ENCODE results near the gene PTPRA. TPM values are rescaled to one million over a fixed set of nuclear protein-coding genes. Genes with fewer than 3 reads are reported as not detected.

Gene PTPRA
- total RNA-seq, 1 donor from 2014 or later: 50.1 TPM

DNA sequence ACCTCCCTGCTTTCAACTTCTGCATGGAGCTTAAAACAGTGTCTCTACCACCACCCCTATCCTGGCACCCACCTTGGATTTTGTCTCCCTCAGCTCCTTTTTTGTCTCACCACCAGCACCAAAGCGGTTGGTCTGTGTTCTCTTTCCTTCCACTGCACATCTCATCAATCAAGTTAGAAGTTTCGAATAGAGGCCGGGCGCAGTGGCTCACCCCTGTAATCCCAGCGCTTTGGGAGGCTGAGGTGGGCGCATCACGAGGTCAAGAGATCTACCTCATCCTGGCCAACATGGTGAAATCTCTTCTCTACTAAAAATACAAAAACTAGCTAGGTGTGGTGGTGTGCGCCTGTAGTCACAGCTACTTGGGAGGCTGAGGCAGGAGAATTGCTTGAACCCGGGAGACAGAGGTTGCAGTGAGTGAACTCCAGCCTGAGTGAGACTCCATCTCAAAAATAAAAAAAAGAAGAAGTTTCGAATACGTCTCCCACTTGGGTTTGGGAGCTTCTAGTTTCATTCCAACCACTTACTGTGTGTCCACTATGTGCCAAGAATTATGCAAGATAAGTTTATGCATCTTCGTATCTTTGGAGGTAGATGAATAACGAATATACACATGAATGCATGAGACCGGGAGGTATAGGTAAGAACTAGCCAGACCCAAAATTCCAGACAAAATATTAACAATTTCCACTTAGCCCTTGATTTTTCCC is 38.7 kb upstream of the PTPRA start:
- peaks cover 2% of the 10 kb centered on the region for H3K79me2 ChIP-seq (ENCODE audit: insufficient read depth, low read length)
- Mint-ChIP-seq H3K27me3 (ENCODE audit: low read depth, unreplicated experiment) (no peaks in the 10 kb centered on the region), H3K4me3 (ENCODE audit: unreplicated experiment) (no peak overlapping the region), H3K4me1 (ENCODE audit: low read depth, unreplicated experiment) (peaks cover 9% of the 10 kb centered on the region), H3K36me3 (ENCODE audit: low read depth, unreplicated experiment) (peaks cover 35% of the 10 kb centered on the region), H3K9me3 (ENCODE audit: unreplicated experiment) (no peaks in the 10 kb centered on the region), H3K27ac (ENCODE audit: unreplicated experiment) (no peak overlapping the region)
- no peaks in the 10 kb centered on the region for H4K20me1 ChIP-seq (ENCODE audit: insufficient read depth, low read length)
- no peak overlapping the region for H3K4me2 ChIP-seq (ENCODE audit: low read length)
- DNase-seq (ENCODE audit: low read depth) (no peak), FAIRE-seq (no peak)
- no peak overlapping the region for H3K9ac ChIP-seq (ENCODE audit: low read length)
- no peaks in the 10 kb centered on the region for H3K9me3 ChIP-seq (ENCODE audit: insufficient read depth, low read depth, low read length)
- TF ChIP-seq CTCF (IDR thresholded peaks at IDR 0.05; ENCODE audit: insufficient read depth, low read depth, low read length) (no peak), EZH2 (IDR thresholded peaks at IDR 0.05; ENCODE audit: insufficient read depth, low read length) (no peak)
- peaks cover 6% of the 10 kb centered on the region for H3K4me1 ChIP-seq (ENCODE audit: insufficient read depth, low read length)
- no peak overlapping the region for H3K27ac ChIP-seq (ENCODE audit: low read depth, low read length)
- no peak overlapping the region for H3K4me3 ChIP-seq (ENCODE audit: insufficient read depth, low read depth, low read length)
- H3K27me3 ChIP-seq (ENCODE audit: insufficient read depth, low read length): peaks cover 2% of the 10 kb centered on the region
- H3K36me3 ChIP-seq (ENCODE audit: insufficient read depth, low read length): peaks cover 2% of the 10 kb centered on the region
- no peak overlapping the region for H2AFZ ChIP-seq (ENCODE audit: low read depth, low read length)

DNA sequence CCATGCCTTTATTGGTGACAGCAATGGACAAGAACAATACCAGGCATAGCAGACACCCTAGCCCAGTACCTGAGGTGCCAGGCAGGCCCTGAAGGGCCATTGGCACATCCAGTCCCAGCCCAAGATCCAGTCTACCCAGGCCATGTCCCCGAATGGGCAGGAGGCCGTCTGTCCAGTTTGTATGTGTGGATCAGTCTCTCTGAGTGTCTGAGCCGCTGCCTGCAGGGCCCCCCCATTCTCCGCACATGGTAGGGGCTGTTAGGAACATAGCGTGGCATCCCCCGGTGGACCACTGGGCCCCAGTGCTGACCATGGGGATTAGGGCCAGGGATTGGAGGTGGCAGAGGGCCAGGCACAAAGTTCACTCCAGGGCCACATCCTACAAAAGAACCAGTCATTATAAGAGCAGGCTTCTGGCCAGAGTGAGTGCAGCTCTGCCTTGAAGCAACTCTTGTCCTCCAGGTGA is 37.9 kb upstream of the PTPRA start:
- no peak overlapping the region for H3K9ac ChIP-seq (ENCODE audit: low read length)
- no peaks in the 10 kb centered on the region for H4K20me1 ChIP-seq (ENCODE audit: insufficient read depth, low read length)
- no peak for DNase-seq (ENCODE audit: low read depth)
- no peak overlapping the region for H2AFZ ChIP-seq (ENCODE audit: low read depth, low read length)
- H3K4me1 ChIP-seq (ENCODE audit: insufficient read depth, low read length): peaks cover 14% of the 10 kb centered on the region
- H3K9me3 Mint-ChIP-seq (ENCODE audit: unreplicated experiment): no peaks in the 10 kb centered on the region
- no peaks in the 10 kb centered on the region for H3K27me3 ChIP-seq (ENCODE audit: insufficient read depth, low read length)
- peaks cover 9% of the 10 kb centered on the region for H3K4me1 Mint-ChIP-seq (ENCODE audit: low read depth, unreplicated experiment)
- TF ChIP-seq CTCF (IDR thresholded peaks at IDR 0.05; ENCODE audit: insufficient read depth, low read depth, low read length) (no peak), EZH2 (IDR thresholded peaks at IDR 0.05; ENCODE audit: insufficient read depth, low read length) (no peak)
- H3K36me3 Mint-ChIP-seq (ENCODE audit: low read depth, unreplicated experiment): peaks cover 35% of the 10 kb centered on the region
- H3K27ac ChIP-seq (ENCODE audit: low read depth, low read length): no peak overlapping the region
- peaks cover 2% of the 10 kb centered on the region for H3K36me3 ChIP-seq (ENCODE audit: insufficient read depth, low read length)
- FAIRE-seq: no peak
- H3K4me3 ChIP-seq (ENCODE audit: insufficient read depth, low read depth, low read length): no peak overlapping the region
- H3K27me3 Mint-ChIP-seq (ENCODE audit: low read depth, unreplicated experiment): no peaks in the 10 kb centered on the region
- peaks cover 8% of the 10 kb centered on the region for H3K79me2 ChIP-seq (ENCODE audit: insufficient read depth, low read length)
- H3K9me3 ChIP-seq (ENCODE audit: insufficient read depth, low read depth, low read length): no peaks in the 10 kb centered on the region
- no peak overlapping the region for H3K4me3 Mint-ChIP-seq (ENCODE audit: unreplicated experiment)
- H3K4me2 ChIP-seq (ENCODE audit: low read length): no peak overlapping the region
- no peak overlapping the region for H3K27ac Mint-ChIP-seq (ENCODE audit: unreplicated experiment)

- Mint-ChIP-seq H3K4me1 (ENCODE audit: low read depth, unreplicated experiment) (peaks cover 9% of the 10 kb centered on the region), H3K4me3 (ENCODE audit: unreplicated experiment) (no peak overlapping the region), H3K27me3 (ENCODE audit: low read depth, unreplicated experiment) (no peaks in the 10 kb centered on the region), H3K36me3 (ENCODE audit: low read depth, unreplicated experiment) (peaks cover 35% of the 10 kb centered on the region), H3K27ac (ENCODE audit: unreplicated experiment) (peak overlapping the region; percentile 18), H3K9me3 (ENCODE audit: unreplicated experiment) (no peaks in the 10 kb centered on the region)
- Histone ChIP-seq H3K9ac (ENCODE audit: low read length) (no peak overlapping the region), H3K79me2 (ENCODE audit: insufficient read depth, low read length) (peaks cover 8% of the 10 kb centered on the region), H2AFZ (ENCODE audit: low read depth, low read length) (no peak overlapping the region), H3K27ac (ENCODE audit: low read depth, low read length) (no peak overlapping the region), H4K20me1 (ENCODE audit: insufficient read depth, low read length) (no peaks in the 10 kb centered on the region), H3K4me1 (ENCODE audit: insufficient read depth, low read length) (peaks cover 14% of the 10 kb centered on the region), H3K4me2 (ENCODE audit: low read length) (no peak overlapping the region), H3K4me3 (ENCODE audit: insufficient read depth, low read depth, low read length) (no peak overlapping the region), H3K36me3 (ENCODE audit: insufficient read depth, low read length) (peaks cover 2% of the 10 kb centered on the region), H3K9me3 (ENCODE audit: insufficient read depth, low read depth, low read length) (no peaks in the 10 kb centered on the region), H3K27me3 (ENCODE audit: insufficient read depth, low read length) (no peaks in the 10 kb centered on the region)
- no peak for TF ChIP-seq EZH2 (IDR thresholded peaks at IDR 0.05; ENCODE audit: insufficient read depth, low read length)
- TF ChIP-seq CTCF (IDR thresholded peaks at IDR 0.05; ENCODE audit: insufficient read depth, low read depth, low read length): no peak
- FAIRE-seq: no peak
- no peak for DNase-seq (ENCODE audit: low read depth)
These were observed 37.2 kb upstream of the PTPRA start for GRCh38 chr20:2836035-2836434.

Measured in astrocyte (in vitro differentiated cells and primary cell).